Activated CD4-positive, CD25-positive, alpha-beta regulatory T cell treated with anti-CD3 and anti-CD28 coated beads, Interleukin-2, amount 50 U/mL, for 24 hours (primary cell): ENCODE measurements around the gene OR6V1.

Source experiments
- ATAC-seq, 2 donors: fragments of 150-1000 bp; cut with Tn5 transposase; one replicate each; pipeline ENCODE4 v1.10.0; 2021; ENCODE audit warnings: mild to moderate bottlenecking in 1 of 2, moderate library complexity in 1 of 2

The OR6V1 gene, protein sequence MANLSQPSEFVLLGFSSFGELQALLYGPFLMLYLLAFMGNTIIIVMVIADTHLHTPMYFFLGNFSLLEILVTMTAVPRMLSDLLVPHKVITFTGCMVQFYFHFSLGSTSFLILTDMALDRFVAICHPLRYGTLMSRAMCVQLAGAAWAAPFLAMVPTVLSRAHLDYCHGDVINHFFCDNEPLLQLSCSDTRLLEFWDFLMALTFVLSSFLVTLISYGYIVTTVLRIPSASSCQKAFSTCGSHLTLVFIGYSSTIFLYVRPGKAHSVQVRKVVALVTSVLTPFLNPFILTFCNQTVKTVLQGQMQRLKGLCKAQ

DNA sequence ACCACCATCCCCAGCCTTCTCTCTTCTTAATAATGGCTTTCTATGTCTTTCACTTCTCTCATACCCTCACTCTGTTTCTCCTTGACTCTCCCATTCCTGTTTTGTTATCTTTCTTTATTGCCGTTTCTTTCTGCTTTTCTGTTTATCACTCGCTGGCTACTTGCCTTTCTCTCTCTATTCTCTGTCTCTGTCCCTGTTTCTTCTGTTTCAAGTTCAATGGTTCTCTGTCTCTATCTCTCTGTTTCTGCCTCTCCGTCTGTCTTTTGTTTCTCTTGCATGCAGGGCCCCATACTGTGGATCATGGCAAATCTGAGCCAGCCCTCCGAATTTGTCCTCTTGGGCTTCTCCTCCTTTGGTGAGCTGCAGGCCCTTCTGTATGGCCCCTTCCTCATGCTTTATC, at the start of gene OR6V1:
OR6V1 (plus strand) TSS at position 301 of the 400 bp plus-strand sequence; CDS start at position 301, 0 bp downstream.
- no peak for ATAC-seq

DNA sequence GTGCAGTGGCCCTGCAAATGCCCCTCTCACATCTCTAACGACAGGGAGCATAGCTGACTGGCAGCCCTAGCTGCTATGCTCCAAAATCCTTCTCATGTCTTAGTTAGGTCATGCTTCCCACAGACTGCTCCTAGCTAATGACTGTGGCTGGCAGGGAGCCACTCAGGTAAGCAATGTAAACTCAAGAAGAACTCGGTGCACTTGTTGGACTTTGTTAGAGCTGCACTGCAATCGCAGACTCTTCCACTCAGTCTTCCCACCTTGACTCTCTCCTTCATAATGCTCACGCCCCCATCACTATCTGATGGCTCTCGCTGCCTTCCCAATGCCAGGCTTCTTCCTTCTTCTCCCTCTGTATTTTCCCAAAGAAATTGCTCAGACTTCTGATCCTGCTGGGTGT, 49.2 kb upstream of the OR6V1 start:
- no peak for ATAC-seq

DNA sequence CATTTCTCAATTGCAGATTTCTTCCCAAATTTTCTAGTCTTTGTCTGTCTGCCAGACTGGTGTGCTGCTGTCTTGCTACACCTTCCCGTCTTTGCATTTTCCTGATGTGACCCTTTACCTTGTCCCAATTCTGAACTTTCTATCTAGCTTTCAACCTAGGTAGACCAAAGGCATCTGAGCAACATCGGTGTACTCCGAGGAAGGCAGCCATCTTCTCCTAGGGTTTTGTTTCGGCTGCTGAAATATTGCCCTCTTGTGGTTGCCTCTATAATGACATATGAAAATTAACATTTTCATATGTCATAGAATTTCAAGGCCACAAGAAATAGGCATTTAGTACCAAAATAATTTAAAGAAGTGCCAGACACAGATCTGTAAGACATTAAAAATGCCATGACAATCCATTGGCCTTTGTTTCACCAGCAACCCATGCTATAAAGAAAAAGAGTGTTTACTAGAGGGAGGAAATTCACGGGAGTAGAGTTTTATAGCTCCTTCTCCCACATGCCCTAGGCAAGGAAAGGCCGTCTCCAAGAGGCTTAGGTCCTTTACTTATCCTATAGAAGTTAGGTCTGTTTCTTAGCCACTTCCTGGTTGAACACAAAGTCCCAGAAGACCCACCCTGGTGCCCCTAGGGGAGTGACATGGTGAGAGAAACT, 48.6 kb upstream of the OR6V1 start:
- ATAC-seq = peak; percentile 62 to 69

DNA sequence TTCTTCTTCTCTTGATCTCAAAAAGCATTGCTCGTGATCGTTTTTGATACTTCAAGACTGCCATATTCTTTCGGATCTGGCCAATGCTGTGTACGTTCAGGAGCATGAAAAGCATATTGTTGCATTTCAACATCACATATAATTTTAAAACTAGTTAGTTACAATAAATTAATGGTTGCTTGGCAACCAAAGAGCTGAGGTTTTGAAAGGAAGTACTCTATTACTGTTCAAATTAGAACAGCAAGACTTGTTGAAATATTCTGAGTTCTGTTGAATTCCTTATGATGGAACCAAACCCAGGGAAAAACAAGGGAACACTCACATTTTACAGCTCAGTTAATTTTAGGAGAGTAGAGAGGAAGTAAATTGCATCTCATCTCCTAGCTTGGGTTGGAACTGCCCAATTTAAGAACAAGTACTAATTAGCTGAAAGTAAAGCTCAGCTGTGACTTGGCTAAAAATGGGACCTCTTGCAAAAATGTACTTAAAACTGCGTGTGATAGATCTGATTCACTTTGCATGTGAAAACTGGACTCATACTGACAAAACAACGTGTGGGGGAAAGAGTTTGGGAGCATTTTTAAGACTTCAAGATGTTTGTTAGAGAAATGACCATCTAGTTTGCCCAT, 46.4 kb upstream of the OR6V1 start:
- ATAC-seq = no peak

DNA sequence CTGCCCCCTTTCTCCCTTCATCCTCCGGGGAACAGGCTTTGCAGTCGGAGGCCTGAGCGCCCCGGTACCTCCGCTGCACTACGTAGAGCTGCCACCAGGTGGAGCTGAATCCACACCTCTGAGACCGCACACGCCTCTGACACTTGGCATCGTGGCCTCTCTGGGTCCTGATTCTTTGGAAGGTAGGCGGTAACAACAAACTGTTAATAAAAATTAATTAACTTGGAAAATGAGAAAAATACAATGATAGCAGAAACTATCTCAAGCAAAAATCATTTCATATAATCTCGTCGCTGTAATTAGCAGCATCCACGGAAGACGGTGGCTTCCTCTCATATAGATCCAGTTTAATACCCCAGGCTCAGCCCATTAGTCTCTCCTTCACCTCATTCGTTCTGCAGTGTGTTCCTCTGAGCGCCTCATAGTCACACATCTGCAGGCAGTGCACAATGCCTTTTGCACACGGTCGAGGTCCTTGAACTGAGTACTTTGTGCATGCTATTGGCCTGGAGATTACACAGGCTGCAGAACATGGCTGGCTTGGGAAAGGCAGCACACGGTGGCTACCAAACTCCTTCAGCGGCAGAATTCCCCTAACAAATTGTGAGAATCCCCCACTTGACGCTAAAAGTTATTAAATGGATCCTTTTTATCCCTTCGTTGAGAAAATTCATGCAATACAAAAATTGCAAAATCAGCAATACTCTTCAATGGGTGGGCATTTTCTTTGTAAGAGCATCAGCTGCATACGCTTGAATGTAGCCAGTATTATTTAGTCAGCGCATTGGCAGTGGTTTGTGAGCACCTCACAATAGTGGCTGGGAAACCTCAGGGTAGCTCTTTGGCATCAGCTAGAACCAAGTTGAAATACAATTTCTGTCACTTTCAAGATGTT, 43.9 kb upstream of the OR6V1 start:
- peak; percentile 86 to 93 for ATAC-seq

DNA sequence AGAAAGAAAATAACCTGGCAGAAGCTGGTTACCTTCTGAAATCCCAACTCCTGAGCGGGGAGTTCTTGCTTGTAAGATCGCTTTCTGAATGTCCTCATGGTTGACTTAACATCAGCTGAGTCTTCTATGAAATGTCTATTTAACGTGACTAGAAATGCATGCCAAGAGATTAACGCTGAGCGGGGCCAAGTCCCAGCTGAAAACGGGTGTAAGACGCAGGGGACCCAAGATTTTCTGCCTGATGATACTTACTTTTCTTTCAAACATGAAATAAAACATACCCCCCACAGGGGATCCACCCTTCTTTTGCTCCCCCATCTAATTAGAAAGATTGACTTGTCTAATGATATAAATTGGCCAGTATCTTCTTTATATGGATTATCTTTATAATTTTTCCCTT, 40.1 kb upstream of the OR6V1 start:
- ATAC-seq = no peak

DNA sequence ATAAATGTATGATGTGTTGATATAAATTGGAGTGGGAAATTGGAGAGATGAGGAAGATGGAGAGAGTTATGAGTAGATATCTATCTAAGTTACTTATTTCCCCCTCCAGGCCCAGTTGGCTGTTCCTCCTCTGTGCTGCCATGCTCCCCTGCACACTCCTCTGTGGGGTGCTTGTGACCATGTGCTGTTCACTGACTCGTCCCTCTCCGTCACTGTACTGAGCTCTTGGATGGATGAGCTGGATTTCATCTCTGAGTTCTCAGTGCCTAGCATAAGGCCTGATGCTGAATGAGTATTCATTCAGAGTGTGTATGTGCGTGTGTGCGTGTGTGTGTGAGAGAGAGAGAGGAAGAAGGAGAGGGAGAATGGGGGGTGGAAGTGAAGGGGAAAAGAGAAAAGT, 39.7 kb upstream of the OR6V1 start:
- no peak for ATAC-seq

DNA sequence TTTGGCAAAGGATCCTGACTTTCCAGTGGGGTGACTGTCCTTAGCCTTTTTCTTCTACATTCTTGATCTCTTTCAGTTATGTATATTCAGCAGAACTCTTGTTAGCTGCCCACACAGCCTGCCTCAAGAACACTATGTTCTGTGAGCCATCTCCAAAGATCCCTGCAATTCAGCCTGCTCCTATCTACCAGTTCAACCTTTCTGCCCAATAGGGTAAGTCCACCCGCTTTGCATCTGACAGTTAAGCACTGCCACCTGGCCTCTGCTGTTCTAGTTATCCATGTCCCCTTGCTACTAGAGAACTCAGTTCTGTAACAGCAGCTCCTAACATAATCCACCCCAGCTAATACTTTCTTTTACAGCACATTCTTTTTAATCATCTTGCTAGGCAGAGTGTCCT, 38.7 kb upstream of the OR6V1 start:
- ATAC-seq = no peak

DNA sequence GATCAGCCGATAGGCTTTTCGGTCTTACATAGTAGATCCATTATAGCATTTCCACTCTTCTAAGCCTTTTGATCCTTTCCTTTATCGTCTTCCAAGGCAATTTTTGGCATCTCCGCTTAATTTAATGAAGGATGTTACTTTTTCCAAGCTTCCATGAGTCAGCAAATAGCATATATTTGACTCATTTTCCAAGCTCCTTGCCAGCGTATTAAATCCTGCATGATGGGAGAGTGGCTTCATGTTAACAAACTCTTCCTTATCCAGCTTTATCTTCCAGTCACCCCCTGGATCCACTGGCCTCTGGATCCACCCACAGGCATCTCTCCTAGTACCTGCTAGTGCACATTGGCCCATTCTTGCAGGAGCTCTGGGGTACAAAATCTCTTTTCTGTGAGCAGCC, 38.2 kb upstream of the OR6V1 start:
- no peak for ATAC-seq

DNA sequence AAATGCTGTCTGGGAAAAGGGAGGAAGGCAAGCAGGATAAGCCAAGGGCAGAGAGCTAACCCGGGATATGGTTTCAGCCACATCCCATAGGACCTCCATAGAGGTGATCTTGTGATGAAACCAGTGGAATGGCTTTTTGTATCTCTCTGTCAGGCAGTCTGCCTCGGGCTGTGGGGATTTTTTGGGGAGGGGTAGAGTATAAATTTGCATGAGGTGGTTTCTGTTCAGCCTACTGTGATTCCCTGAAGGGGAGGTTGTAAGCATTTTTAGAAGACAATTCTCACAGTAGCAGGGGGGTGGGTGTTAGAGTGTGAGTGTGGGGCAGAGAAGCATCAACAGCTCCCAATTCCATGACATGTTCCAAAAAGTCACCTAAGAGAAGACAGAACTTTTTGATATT, 37.1 kb upstream of the OR6V1 start:
- ATAC-seq = no peak

DNA sequence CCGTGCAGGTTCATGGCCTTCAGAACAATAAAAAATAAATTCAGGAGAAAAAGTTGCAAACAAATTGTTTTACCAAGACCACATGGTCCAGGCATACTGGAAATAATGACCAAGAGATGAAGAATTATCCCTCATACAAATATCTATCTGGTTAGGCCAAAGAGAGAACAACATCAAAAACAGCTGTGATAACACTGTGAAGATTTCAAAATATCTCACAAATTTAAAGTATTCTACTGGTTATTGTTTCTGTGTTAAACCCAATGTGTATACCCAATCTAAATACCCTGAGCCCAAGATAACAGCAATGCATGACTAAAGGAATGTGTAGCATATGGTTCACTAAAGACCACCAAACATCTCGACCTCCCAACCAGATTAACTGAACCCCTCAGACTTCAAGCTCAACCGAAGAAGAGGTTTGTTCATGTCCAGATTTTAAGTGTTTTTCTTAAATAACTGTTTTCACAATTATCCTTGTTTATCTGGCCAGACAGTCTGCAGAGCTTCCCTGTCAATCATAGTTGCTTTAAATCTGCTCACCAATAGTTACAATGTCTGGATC, 36.1 kb upstream of the OR6V1 start:
- ATAC-seq = no peak

DNA sequence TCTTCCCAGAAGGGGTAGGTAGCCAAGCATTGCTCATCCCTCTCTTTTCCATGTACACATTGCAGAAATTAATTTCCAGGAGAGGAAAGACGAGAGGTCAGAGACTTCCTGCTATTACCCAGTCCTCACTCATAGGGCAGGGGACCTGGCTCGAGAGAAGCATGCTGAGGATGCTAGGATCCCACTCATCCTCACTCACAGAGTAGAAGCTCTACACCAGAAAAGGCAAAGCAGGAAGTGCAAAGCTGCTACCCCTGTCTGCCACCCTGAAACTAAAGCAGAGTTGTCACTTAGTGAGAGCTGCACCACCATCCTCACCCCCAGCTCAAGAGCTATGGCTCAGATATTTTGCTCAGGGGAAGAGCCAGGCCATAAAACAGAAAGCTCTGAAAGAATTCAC, 35.1 kb upstream of the OR6V1 start:
- ATAC-seq = no peak

DNA sequence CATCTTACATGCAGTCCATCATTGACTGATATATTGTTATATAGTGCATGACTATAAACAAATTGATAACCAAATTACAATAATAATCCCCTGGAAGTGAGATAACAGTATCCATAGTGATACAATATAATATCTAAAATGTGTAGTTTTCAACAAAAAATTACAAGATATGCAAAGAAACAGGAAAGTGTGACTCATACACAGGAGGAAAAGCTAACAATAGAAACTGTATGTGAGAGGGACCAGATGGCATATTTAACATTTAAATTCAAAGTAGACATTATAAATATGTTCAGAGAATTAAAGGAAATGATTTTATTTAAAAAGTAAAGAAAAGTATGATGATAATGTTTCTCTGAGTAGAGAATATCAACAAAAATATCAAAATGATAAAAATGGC, 33.2 kb upstream of the OR6V1 start:
- ATAC-seq = no peak

DNA sequence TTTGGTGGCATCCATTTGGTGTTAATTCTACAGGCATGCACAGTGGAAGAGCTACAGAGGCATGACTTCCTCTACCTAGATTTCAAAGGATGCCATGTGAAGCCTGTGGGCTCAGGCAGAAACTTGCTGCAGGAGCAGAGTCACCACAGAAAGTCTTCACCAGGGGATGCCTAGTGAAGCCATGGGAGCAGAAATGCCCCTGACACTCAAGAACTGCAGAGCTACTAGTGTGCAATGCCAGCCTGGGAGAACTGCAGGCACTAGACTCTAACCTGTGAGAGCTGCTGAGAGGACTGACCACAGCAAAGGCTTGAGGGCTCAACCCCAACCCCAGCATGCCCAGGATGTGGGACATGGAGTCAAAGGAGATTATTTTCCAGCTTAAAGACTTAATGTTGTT, 29.1 kb upstream of the OR6V1 start:
- ATAC-seq = no peak

DNA sequence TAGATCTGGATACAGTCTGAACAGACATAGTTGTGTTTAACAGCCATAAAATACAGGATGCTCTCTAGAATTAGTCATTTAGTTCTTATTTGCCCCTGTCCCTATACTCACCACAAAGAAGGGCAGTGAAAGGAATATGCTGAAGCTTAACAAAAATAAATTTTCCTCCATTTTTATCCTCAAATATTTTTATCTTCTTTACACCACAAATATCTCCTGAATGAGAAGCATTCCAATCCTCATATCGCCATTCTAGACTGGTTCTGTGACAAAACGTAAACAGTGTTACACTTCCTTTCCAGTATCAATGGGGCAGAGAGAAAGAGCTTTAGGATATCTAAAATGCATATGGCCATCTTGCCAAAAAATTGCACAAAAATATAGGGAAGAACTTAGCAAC, 26.8 kb upstream of the OR6V1 start:
- ATAC-seq = no peak

DNA sequence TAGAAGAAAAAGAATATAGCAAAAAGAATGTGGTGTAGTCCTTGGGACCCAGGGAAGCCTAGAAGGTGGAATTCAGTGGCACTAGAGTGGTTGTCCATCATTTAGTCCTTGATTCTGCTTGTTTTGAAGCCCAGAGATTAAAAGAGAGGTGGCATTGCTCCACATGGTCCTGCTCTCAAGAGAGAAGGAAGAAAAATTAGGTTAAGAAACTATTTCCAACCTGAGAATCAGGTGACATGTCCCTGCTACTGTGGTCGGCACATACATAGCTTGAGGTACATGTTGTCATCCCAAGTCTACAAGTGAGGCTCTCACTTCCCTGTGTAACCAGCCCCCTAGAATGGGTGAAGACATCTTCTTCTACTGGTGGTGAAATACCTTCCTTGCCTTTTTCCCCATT, 25.1 kb upstream of the OR6V1 start, which contains the start of gene OR9A2:
OR9A2 (minus strand) TSS at position 101 of the 400 bp plus-strand sequence; CDS start at position 101, 0 bp downstream.
- no peak for ATAC-seq

DNA sequence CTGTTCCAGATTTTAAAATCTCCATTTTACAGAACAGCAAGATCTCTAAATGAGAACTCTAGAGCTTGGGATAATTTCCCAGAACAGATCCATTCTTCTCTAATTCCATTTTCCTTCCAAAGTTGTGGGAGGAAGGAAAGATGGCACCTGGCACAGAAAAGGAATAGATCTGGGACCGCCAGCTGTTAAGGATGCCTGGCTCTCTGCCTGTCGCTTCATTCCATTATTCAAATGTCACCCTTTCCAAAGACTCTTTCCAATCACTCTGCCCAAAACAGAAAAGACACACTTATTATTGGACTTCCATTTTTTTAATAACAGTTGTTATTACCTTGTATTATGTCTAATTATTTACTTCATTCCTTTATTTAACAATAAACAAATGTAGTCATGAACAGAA, 24.5 kb upstream of the OR6V1 start:
- no peak for ATAC-seq

DNA sequence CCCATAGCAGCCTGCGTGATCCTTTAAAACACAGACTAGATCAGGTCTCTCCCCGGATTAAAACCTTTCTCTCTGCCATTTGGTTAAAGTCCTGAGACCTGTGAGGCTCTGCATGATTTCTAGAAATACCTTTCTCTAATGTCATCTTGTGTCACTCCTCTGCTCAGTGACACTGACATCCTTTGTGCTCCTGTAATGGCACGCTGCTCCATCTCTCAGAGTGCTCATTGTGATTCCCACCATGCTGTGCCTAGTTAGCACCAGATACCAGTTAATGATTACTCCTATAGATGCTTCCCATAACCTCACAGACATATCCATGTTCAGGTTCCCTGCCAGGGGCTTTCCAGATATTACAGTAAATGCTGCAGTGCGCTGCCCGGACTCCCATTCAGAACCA, 13.5 kb upstream of the OR6V1 start:
- ATAC-seq = no peak

DNA sequence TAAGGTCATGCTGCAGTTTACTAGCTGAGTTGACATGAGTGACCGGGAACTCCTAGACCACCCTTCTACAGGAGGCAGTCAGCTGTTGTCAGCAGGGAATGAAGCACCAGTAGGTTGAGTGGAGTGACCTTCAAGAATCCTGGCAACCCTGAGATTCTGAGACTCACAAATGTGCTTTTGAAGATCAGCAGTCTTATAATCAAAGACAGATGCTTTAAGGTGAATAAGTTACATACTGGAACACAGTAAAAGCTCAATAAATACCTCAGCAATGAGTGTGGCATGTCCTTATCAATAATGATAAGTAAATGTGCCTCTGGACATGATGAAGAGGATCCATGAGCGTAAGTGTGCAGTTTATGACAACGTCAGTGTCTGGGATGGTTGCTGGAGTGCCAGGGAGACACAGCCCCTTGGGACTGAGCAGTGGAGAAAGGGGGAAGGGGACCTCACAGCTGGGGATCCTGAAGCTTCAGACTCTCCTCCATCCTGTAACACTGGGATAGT, 11.9 kb upstream of the OR6V1 start:
- no peak for ATAC-seq

DNA sequence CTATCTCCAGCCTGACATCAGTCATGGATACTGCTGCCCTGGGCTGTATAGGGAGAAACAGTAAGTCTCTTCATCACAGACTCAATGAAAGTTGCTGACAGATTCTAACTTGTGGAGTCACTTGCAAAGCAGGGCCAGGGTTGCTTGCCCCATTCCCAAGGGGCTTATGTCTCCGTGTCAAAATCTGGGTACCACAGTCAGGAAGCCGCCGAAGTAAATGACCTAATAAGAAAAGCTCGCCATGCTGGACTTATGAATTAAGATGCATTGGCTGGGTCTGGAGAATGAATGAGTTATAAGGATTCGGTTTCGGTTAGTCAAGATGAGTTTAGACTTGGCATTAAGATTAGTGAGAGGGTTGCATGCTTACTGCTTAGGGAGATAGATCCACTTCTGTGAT, 10.8 kb upstream of the OR6V1 start:
- no peak for ATAC-seq

DNA sequence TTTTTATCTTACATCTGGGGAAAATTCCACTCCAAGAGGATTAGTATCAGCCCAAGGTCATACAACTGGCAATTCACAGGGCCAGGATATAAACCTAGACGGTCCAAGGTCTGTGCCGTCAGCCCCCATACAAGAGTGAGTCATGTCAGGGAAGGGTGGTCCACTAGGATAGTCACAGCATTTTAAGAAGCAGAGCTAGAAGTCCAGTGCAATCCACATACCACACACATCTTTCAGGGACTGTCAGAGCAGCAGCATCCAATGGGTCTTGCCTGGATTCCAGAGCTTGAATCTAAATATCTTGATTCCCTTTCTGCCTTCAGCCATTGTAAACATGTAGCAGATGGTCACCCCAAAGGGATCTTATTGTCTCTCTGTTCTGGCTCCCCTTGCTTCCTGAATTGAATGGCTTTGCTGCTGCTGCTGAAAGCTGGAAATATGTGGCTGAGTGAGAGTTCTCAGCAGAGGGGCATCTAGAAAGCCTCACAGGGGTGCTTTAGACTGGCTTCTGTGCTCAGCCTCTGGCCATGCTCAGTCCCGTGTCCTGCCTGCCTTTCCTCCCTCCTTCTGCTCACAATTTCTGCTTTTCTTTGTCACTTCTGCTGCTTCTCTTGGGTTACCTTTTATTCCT, 9.9 kb upstream of the OR6V1 start:
- no peak for ATAC-seq

DNA sequence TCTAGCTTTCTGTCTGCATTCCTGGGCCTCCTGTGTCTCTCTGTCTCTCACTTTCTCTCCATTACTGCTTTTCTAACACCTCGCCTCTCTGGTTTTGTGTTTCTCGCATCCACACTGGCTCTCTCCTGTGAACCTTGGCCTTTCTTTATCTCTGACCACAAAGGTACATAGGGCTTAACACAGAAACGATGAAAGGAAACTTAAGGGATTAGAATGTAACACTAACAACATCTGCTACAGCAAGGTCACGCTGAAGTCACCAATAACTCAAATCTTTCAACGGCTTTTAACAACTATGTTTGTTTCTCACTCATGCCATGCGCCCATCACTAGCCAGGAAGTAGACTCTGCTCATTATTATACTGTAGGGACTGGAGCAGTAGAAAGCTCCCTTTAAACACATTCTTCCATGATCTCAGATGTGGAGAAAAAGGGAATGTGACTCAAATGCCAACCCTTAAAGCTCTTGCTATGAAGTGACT, 9.3 kb upstream of the OR6V1 start:
- no peak for ATAC-seq
